HCEC 1CT (cell line): ENCODE measurements around the gene TMEFF1.

Experiments used
- DNase-seq: peaks from one replicate; pipeline ENCODE4 v3.0.0-alpha.2; 2017

TMEFF1 gene

GRCh38 chr9:100448266-100448665 is 24.7 kb upstream of the TMEFF1 start:
- DNase-seq = no peak

- no peak for DNase-seq
Measured at GRCh38 chr9:100449420-100449819, 23.5 kb upstream of the TMEFF1 start.

- DNase-seq = no peak
Measured at GRCh38 chr9:100452894-100453293, 20.1 kb upstream of the TMEFF1 start.

- no peak for DNase-seq
Measured at GRCh38 chr9:100455470-100455869, 17.5 kb upstream of the TMEFF1 start.

GRCh38 chr9:100457517-100457916 is 15.4 kb upstream of the TMEFF1 start:
- DNase-seq = no peak

GRCh38 chr9:100459963-100460362 is 13.0 kb upstream of the TMEFF1 start:
- DNase-seq = no peak

GRCh38 chr9:100465274-100465673 is 7.7 kb upstream of the TMEFF1 start:
- DNase-seq = no peak

GRCh38 chr9:100465761-100466160 is 7.2 kb upstream of the TMEFF1 start:
- no peak for DNase-seq

GRCh38 chr9:100466171-100466828 is 6.6 kb upstream of the TMEFF1 start:
- no peak for DNase-seq

GRCh38 chr9:100466829-100467221 is 6.1 kb upstream of the TMEFF1 start:
- DNase-seq = no peak

- no peak for DNase-seq
Measured at GRCh38 chr9:100468041-100468440, 4.9 kb upstream of the TMEFF1 start.

GRCh38 chr9:100472268-100472667 is 681 bp upstream of the TMEFF1 start:
- DNase-seq = no peak

- DNase-seq = peak; percentile 32
Measured at GRCh38 chr9:100473276-100474081, 530 bp downstream of the TMEFF1 start.

- no peak for DNase-seq
Measured at GRCh38 chr9:100474082-100474923, 1.4 kb downstream of the TMEFF1 start.

GRCh38 chr9:100474924-100475276 is 2.0 kb downstream of the TMEFF1 start:
- no peak for DNase-seq

GRCh38 chr9:100477241-100477640 is 4.3 kb downstream of the TMEFF1 start:
- no peak for DNase-seq

GRCh38 chr9:100478192-100478591 is 5.2 kb downstream of the TMEFF1 start:
- no peak for DNase-seq

GRCh38 chr9:100479820-100480219 is 6.9 kb downstream of the TMEFF1 start:
- DNase-seq = no peak

- no peak for DNase-seq
Measured at GRCh38 chr9:100485196-100485595, 12.2 kb downstream of the TMEFF1 start.

GRCh38 chr9:100486479-100487176 is 13.7 kb downstream of the TMEFF1 start:
- no peak for DNase-seq

GRCh38 chr9:100488177-100488576 is 15.2 kb downstream of the TMEFF1 start:
- DNase-seq = no peak

- no peak for DNase-seq
Measured at GRCh38 chr9:100489836-100490235, 16.9 kb downstream of the TMEFF1 start.

- peak; percentile 19 for DNase-seq
Measured at GRCh38 chr9:100492952-100493351, 20.0 kb downstream of the TMEFF1 start.
